GM21529 (cell line): Measurements from ENCODE around the gene UBE4B.
"Not testable (repeated sequence)": the region's sequence is repeated elsewhere in the genome, so short reads cannot be mapped to it uniquely, and the experiment has no call there.

Experiments
- ATAC-seq: cut with Tn5 transposase; IDR thresholded peaks from one replicate; pipeline ENCODE4 v1.9.1; 2021; ENCODE audit not compliant: unreplicated experiment

Gene UBE4B

DNA sequence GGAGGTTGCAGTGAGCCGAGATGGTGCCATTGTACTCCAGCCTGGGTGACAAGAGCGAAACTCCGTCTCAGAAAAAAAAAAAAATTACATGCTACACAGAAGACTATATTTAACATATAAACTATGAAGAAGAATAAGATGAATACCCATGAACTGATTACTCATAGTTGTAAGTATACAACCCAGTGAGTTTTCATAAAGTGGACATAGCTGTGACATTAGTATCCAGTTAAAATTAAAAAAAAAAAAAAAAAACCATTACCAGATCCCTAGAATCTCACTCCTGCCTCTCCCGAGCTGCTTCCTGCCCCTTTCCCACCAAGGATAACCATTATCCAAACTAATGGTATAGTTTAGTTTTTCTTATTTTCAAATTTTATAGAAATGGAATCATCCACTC, 37.4 kb downstream of the UBE4B start:
- no peak for ATAC-seq

DNA sequence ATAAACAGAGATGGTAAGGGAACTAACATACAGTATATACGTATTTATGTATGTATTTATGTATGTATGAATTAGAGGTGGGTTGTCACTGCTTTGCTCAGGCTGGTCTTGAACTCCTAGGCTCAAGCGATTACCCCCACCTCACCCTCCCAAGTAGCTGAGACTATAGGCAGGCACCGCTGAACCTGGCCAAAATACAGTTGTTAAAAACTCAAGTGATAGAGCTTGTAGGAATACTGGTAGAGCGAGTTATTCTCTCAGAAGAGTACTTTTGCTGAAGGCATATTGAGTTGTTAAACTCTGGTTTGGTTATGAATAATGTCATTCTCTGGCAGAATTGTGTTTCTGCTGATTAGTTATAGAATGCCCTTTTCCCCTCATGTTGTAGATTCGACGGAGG, 38.9 kb downstream of the UBE4B start:
- no peak for ATAC-seq

GRCh38 chr1:10073371-10073770, 40.6 kb downstream of the UBE4B start:
- not testable (repeated sequence) for ATAC-seq

GRCh38 chr1:10074059-10074851, 41.5 kb downstream of the UBE4B start:
- ATAC-seq: peak; percentile 70

GRCh38 chr1:10074852-10075730, 42.3 kb downstream of the UBE4B start:
- no peak for ATAC-seq

GRCh38 chr1:10075732-10076131, 43.0 kb downstream of the UBE4B start:
- no peak for ATAC-seq

GRCh38 chr1:10078494-10078893, 45.7 kb downstream of the UBE4B start:
- no peak for ATAC-seq

DNA sequence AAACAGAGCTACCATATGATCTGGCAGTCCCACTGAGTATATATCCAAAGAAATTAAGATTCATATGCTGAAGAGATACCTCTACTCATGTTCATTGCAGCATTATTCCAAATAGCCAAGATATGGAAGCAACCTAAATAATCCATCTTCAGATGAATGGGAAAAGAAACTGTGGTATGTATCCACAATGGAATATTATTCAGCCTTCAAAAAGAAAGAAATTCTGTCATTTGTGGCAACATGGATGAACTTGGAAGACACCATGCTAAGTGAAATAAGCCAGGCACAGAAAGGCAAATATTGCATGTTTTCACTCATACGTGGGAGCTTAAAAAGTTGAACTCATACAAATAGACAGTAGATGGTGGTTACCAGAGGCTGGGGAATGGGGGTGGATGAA, 47.8 kb downstream of the UBE4B start:
- ATAC-seq: no peak

DNA sequence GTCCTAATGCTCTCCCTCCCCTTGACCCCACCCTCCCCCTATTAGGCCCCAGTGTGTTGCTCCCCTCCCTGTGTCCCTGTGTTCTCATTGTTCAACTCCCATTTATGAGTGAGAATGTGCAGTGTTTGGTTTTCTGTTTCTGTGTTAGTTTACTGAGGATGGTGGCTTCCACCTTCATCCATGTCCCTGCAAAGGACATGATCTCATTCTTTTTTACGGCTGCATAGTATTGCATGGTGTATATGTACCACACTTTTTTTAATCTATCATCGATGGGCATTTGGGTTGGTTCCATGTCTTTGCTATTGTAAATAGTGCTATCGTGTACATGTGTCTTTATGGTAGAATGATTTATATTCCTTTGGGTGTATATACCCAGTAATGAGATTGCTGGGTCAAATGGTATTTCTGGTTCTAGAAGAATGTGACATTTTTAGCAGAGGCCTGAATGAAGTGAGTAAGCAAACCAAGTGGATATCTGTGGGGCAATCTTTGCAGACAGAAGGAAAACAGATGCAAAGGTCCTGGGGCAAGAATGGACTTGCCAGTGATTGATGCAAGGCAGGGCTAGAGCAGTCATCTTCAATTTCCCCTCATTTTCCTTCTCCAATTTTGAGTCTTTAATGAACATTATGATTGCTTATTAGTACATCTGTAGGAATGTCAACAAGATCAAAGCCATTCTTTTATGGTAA, 50.2 kb downstream of the UBE4B start:
- no peak for ATAC-seq

- no peak for ATAC-seq
These were observed 51.3 kb downstream of the UBE4B start for GRCh38 chr1:10084045-10084444.

DNA sequence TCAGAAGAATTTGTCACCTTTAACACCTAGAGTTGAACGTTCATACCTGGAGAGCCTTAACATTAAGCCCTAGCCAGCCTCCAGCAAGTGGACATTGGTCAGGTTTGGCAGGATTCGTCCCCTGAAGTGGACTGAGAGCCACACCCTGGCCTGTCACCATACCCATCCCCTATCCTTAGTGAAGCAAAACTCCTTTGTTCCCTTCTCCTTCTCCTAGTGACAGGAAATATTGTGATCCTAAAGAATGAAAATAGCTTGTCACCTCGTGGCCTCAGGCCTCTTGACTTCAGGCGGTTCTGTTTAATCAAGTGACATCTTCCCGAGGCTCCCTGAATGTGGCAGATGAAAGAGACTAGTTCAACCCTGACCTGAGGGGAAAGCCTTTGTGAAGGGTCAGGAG, 52.3 kb downstream of the UBE4B start:
- ATAC-seq: no peak

DNA sequence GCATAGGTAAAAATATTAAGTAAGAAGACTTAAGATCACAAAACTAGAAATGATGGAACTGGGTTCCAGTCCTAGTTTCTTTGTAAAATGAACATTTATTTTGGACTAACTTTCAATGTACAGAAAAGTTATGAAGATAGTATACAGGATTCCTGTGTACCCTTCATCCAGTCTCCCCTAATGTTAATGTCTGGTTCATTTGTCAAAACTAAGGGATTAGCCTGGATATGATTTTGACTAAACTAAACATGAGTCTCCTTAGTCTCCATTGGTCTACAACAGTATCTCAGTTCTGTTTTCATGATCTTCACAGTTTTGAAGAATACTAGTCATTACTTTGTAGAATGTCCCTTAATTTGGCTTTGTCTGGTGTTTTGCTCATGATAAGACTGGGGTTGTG, 54.5 kb downstream of the UBE4B start:
- ATAC-seq: no peak

DNA sequence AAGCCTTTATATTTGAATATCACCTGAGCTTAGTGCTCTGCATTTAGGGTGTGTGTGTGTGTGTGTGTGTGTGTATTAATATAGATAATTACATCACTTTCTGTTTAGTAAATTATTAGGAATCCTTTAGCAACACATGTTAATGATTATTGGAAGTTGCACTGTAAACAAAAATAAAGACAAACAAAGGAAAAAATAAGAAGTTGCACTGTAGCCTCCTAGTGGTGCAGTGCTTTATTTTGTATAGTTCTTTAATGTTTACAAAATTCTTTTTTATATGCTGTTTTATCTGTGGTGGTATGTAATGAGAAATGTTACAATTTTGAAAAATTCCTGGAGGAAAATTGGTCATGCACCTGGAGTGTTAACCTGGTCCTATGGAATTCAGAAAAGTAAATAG, 69.2 kb downstream of the UBE4B start:
- ATAC-seq: no peak

DNA sequence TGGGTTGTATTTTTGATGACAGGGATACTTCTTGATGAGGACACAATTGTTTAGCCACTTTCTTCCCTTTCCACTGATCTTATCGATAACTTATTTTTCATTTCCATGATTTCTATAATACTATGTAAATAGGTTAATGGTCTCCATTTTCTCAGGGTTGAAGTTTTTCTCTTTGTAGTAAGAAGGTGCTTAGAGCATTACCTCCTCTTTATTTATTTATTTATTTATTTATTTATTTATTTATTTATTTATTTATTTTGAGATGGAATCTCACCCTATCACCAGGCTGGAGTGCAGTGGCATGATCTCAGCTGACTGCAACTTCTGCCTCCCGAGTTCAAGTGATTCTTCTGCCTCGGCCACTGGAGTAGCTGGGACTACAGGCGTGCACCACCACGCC, 70.4 kb downstream of the UBE4B start:
- no peak for ATAC-seq

DNA sequence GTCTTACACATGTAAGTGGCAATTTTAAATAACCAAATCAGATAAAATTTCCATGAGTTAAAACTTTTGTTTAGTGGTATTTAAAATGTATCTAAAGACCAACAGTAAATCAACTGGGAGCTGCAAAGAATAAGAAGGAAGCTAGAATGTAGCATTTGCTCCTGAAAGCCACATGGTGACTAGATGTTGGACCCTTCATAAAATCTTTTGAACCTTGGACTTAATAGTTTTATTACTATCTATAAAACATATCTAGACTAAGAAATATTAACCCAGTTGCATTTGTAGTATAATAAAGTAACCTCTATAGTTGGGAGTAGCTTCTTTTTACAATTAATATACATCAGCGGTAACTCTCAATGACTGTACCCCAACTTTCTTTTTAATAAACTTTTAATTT, 72.1 kb downstream of the UBE4B start:
- ATAC-seq: no peak

DNA sequence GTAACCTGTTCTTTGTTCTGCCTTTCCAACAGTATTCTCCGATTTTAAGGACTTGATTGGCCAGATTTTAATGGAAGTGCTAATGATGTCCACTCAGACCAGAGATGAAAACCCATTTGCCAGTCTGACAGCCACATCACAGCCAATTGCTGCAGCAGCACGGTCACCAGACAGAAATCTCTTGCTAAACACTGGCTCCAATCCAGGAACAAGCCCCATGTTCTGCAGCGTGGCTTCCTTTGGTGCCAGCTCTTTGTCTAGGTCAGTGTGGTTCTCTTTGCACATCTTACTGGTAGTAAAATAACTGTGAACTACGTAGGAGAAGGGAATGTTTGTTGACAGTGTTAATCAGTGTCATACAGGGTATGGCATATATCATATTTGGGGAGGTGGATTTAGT, 72.7 kb downstream of the UBE4B start:
- no peak for ATAC-seq

DNA sequence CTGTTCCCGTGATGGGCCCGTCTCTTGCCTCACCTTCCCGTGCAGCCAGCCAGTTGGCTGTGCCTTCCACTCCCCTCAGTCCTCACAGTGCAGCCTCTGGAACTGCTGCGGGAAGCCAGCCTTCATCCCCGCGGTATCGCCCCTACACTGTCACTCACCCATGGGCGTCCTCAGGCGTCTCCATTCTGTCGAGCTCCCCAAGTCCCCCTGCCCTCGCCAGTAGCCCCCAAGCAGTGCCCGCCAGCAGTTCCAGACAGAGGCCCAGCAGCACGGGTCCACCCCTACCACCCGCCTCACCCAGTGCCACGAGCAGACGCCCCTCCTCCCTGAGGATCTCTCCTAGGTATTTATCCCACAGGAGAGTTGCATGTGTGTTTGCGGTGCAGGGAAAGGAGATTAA, 73.5 kb downstream of the UBE4B start:
- ATAC-seq: no peak

DNA sequence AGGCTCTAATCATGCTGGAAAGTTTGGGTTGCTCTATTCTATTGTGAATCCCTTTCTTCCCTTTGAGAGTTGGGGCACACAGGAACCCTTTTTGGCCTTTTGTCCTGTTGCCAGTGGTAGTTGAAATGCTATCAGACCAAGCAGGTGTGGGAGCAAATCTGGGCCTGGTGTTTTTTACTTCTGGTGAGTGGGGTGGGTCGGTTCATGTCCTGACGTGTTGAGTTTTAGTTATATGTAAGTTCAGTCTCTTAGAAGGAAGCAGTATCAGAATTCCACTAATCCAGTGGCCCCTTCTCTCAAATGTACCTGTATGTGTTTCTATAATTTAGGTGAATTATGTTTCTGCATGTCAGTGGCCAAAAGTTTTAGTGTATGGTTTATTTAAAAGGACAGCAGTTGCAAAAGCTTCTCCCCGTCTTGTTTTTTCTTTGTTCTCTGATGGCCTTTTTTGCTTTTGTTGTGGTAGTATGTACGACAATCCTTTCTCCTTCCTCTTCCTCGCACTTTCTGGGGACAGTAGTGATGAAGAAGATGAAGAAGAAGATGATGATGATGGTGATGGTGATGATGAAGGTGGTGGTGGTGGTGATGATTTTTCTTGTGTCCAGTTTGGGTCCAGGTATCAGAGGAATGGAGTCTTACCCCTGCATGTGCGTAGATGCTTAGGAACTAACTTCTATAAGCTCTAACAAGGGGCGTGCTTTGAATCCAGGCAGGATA, 74.2 kb downstream of the UBE4B start:
- no peak for ATAC-seq

- ATAC-seq: not testable (repeated sequence)
These were observed 74.7 kb downstream of the UBE4B start for GRCh38 chr1:10107476-10107847.

DNA sequence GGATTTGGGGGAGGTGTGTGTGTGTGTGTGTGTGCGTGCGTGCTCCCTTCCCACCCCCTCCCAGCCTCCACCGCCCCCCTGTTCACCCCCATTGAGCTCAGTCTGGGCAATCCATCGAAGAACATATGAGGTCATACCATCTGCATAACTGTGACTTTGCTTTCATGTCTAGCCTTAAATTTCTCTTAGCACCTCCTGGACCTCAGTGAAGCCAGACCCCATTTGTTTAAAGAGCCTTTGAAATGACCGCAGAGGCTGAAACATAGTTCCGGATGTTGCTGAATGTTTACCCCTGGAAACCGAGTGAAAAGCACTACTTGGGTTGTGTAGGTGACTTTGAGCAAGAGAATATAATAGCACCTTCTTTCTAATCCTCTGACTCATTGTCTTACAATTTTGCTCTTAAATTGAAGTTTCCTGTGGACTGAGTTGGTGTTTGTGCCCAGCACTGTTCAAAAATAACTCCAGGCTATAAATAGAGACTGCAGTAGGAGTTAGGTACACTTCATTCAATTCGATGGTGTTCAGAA, 75.4 kb downstream of the UBE4B start:
- no peak for ATAC-seq
